GM19372 (cell line): ENCODE results near the gene WDPCP.
"Not testable (repeated sequence)": the region's sequence is repeated elsewhere in the genome, so short reads cannot be mapped to it uniquely, and the experiment has no call there.

ENCODE experiments used
- ATAC-seq: cut with Tn5 transposase; IDR thresholded peaks from one replicate; pipeline ENCODE4 v1.9.1; 2021; ENCODE audit warnings: mild to moderate bottlenecking, low read depth, moderate library complexity; ENCODE audit not compliant: unreplicated experiment

WDPCP gene

GRCh38 chr2:63131196-63131595 is 457.1 kb downstream of the WDPCP start:
- no peak for ATAC-seq

GRCh38 chr2:63127594-63127993 is 460.7 kb downstream of the WDPCP start:
- no peak for ATAC-seq

- ATAC-seq, result no peak
Observed at GRCh38 chr2:63124850-63125249, 463.4 kb downstream of the WDPCP start.

- ATAC-seq, result no peak
Observed at GRCh38 chr2:63124218-63124617, 464.1 kb downstream of the WDPCP start.

GRCh38 chr2:63122921-63123320 is 465.4 kb downstream of the WDPCP start:
- no peak for ATAC-seq

- ATAC-seq, result no peak
Observed at GRCh38 chr2:63121055-63121834, 467.0 kb downstream of the WDPCP start.

- ATAC-seq, result no peak
Observed at GRCh38 chr2:63118821-63119220, 469.5 kb downstream of the WDPCP start.

- no peak for ATAC-seq
Observed at GRCh38 chr2:63104482-63104881, 483.8 kb downstream of the WDPCP start.

GRCh38 chr2:63101954-63102353 is 486.3 kb downstream of the WDPCP start:
- no peak for ATAC-seq

GRCh38 chr2:63099032-63099431 is 489.2 kb downstream of the WDPCP start:
- ATAC-seq, result no peak

- no peak for ATAC-seq
Observed at GRCh38 chr2:63096491-63096890, 491.8 kb downstream of the WDPCP start.

GRCh38 chr2:63093502-63093901 is 494.8 kb downstream of the WDPCP start:
- no peak for ATAC-seq

GRCh38 chr2:63092857-63093256 is 495.4 kb downstream of the WDPCP start:
- ATAC-seq, result no peak

GRCh38 chr2:63092401-63092800 is 495.9 kb downstream of the WDPCP start:
- ATAC-seq, result no peak

- no peak for ATAC-seq
Observed at GRCh38 chr2:63086687-63087086, 501.6 kb downstream of the WDPCP start.

GRCh38 chr2:63081404-63081803 is 506.9 kb downstream of the WDPCP start:
- ATAC-seq, result no peak

GRCh38 chr2:63078852-63079606 is 509.2 kb downstream of the WDPCP start:
- no peak for ATAC-seq

GRCh38 chr2:63074399-63074798 is 513.9 kb downstream of the WDPCP start:
- ATAC-seq, result not testable (repeated sequence)

- no peak for ATAC-seq
Observed at GRCh38 chr2:63073994-63074393, 514.3 kb downstream of the WDPCP start.

- no peak for ATAC-seq
Observed at GRCh38 chr2:63071664-63072063, 516.6 kb downstream of the WDPCP start.
